HG02840 (cell line): ENCODE data around the gene DCUN1D2.
"Not testable (repeated sequence)": the region's sequence is repeated elsewhere in the genome, so short reads cannot be mapped to it uniquely, and the experiment has no call there.

Experiments used
- ATAC-seq: cut with Tn5 transposase; IDR thresholded peaks from one replicate; pipeline ENCODE4 v1.9.1; 2021; ENCODE audit warnings: mild to moderate bottlenecking, moderate library complexity, moderate number of reproducible peaks; ENCODE audit not compliant: unreplicated experiment, low FRiP score

Gene DCUN1D2

GRCh38 chr13:113490496-113491417 is at the start of gene DCUN1D2:
TSS of gene DCUN1D2 (minus strand) at chr13:113490711. CDS start at chr13:113490669, 42 bp downstream.
- ATAC-seq: peak; percentile 83

DNA sequence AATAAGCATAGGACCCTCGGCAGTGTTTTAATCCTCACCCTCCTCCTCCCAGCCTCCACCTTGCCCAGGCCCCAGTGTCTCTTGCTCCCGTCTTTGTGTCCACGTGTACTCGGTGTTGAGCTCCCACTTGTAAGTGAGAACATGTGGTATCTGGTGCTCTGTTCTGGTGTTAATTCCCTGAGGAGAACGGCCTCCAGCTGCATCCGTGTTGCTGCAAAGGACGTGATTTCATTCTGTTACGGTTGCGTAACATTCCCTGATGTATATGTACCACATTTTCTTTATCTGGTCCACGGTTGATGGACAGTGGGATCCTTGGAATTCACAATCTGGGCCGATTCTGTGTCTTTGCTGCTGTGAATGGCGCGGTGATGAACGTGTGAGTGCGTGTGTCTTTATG is 49.3 kb upstream of the DCUN1D2 start:
- ATAC-seq: no peak

DNA sequence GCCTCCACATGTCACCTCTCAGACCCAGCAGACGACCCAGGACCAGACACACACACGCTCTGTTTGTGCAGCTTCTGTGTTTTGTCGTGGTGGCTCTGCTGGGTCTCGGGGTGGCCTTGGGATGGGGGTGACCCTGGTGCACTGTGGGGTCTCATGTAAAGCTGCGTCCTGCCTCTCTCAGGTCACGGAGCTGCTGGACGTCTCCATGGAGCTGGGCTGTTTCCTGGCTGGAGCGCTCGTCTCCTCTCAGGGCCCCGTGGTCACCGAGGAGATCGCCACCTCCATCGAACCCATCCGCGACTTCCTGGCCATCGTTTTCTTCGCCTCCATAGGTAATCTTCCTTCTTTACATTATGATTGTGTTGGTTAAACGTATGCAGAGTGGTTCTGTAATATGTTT is 48.7 kb upstream of the DCUN1D2 start:
- no peak for ATAC-seq

DNA sequence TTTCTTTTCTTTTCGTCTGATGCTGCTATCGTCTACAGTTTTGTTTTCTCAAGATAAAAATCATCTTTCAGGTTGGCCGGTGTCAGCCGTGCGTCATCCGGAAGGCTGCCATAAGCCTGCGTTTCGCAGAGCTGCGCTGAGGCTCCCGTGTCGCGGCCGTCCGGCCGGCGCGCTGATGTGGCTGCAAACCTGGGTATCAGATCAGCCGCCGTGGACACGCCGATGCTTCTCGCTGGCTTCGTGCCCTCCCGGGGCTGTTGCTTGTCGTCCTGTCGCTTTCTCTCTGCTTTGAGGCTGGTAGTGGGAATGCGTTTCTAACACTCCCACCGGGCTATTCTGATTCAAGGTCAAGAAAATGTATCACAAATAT is 48.2 kb upstream of the DCUN1D2 start:
- no peak for ATAC-seq

DNA sequence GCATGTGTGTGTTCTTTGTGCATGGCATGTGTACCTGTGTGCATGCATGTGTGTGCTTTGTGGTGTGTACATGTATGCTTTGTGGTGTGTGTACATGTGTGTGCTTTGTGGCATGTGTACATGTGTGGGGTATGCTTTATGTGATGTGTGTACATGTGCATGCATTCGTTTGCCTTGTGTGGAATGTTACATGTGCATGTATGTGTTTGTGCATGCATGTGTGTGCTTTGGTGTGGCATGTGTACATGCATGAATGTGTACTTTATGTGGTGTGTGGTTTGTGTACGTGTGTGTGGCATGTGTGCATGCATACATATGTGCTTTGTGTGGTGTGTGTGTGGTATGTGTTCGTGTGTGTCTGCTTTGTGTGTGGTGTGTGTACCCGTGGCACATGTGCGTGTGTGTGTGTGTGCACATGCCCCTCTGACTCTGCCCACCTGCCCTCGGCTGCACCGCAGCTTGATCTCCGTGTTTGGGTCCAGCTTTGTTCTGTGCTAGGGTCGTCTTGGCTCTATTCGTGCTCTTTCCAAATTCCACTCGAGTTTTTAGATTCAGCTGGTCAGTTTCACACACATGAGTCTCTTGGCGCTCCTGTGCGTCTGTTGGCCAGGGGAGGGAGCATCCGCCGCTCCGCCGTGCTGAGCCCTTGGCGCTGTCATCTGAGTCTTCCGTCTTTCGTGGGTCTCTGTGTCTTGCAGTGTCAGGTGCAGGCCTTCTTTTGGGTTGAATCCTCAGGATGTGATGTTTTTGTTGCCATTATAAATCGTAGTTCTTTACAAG is 47.6 kb upstream of the DCUN1D2 start:
- no peak for ATAC-seq

DNA sequence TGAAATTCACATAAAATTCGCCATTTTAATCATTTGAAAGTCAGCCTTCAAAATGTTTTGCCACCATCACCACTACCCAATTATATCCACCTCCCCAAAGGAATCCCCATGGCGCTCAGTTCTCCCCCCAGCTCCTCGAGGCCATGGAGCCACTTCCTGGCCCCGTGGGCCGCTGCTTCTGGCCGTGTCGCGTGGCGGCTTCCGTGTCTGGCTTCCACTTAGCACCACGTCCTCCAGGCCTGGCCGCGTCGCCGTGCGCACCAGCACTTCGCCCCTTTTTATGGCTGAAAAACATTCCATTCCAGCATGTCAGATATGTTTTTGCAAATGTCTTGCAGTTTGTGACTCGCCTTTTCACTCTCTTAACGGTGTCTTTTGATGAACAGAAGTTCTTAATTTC is 46.7 kb upstream of the DCUN1D2 start:
- ATAC-seq: no peak

- ATAC-seq: no peak
Observed at GRCh38 chr13:113536461-113537110, 46.1 kb upstream of the DCUN1D2 start.

DNA sequence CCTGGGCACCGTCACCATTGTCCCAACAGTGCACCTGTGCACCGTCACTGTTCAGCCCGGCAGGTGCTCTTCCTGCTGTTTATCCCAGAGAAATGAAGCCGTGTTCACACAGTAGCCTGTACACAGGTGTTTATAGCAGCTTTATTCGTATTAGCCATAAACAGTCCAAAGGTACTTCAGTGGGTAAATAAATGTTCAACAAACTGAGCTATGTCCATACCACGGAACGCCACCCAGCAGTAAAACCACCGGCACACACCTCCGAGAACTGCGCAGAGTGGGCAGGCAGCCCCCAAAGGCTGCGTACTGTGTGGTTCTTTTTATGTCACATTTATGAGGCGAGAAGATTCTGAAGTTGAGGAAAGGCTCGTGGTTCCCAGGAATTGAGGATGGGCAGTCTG is 44.9 kb upstream of the DCUN1D2 start:
- ATAC-seq: no peak

- ATAC-seq: no peak
Observed at GRCh38 chr13:113534236-113534860, 43.8 kb upstream of the DCUN1D2 start.

DNA sequence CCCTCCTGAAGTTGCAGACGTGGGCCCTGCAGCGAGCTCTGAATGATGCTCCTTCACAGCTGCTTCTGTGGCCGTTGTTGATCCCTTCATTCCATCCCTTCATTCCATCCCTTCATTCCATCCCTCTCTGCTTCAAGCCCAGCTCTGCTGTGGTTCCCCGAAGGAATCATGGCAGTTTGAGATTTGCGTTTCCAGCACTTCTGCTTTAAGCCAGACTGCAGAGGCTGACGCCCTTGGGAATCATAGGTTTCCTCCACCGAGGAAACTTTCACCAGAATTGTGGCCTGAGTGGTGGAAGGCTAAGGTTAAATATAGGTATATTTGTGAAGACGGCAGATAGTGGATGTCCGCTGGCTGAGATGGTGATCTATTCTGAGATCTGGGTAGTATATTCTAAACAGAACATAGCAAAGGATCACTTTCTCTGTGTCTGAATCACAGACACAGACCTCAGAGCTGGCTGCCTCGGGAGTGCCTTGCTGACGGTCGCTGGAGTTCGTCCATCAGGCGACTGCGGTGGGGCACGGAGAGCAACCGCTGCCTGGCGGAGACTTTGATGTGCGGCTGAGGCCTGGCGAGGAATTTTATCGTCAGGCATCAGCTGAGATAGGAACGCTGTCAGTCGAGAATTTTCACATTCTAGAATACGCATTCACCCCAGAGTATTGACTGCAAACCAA is 42.8 kb upstream of the DCUN1D2 start:
- ATAC-seq: no peak

DNA sequence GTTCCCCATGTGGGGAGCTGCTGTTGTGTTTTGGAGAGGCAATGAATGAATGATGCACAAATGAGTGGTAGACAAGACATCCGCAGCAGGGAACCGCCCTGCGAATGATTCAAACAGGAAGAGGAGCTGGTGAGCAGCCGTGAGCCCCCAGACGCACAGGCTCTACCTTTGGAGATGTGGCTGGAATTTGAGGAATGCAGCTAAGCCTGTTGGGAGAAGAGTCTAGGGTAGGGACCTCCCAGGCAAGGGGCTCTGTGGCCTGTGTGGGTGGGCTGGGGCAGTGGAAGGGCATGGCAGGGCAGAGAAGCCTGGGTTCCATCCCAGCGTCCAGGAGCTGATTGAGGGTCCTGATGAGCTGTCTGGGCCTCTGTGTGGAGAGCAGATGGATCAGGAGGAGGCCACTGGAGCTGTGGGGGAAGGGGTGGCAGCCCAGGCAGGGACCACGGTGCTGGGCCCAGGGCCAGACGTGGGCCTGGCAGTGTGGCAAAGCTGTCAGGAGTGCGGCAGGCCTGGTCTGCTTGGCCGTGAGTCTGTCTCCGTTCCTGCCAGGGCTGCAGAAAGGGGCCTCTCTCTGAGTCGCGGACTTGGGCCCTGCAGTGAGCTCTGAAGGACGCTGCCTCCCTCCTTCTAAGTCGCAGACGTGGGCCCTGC is 41.8 kb upstream of the DCUN1D2 start:
- no peak for ATAC-seq

DNA sequence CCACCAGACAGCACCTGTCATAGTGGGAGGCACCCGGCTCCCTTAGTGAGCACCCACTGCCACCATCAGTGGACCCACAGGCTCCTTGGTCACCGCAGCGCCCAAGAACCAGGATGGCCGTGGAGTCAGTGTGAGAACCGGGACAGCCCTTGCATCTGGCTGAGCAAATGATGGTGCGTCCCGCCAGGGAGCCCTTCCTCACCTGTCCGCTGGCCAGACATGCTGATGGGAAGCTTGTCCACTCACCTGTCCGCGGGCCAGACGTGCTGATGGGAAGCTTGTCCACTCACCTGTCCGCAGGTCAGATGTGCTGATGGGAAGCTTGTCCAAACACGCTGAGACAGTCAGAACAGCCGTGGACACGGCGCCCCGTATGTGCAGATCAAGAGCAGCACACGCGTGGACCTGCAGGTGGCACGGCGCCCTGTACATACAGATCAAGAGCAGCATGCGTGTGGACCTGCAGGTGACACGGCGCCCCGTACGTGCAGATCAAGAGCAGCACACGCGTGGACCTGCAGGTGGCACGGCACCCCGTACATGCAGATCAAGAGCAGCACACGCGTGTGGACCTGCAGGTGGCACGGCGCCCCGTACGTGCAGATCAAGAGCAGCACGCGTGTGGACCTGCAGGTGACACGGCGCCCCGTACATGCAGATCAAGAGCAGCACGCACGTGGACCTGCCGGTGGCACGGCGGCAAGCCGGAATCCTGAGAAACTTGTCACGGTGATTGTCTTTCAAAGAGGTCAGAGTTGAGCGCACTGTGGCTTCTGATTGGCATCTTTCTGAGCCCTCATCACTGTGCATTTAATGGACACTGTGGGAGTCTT is 40.7 kb upstream of the DCUN1D2 start:
- no peak for ATAC-seq

GRCh38 chr13:113528813-113529180 is 38.3 kb upstream of the DCUN1D2 start:
- no peak for ATAC-seq

GRCh38 chr13:113528101-113528812 is 37.7 kb upstream of the DCUN1D2 start:
- ATAC-seq: no peak

DNA sequence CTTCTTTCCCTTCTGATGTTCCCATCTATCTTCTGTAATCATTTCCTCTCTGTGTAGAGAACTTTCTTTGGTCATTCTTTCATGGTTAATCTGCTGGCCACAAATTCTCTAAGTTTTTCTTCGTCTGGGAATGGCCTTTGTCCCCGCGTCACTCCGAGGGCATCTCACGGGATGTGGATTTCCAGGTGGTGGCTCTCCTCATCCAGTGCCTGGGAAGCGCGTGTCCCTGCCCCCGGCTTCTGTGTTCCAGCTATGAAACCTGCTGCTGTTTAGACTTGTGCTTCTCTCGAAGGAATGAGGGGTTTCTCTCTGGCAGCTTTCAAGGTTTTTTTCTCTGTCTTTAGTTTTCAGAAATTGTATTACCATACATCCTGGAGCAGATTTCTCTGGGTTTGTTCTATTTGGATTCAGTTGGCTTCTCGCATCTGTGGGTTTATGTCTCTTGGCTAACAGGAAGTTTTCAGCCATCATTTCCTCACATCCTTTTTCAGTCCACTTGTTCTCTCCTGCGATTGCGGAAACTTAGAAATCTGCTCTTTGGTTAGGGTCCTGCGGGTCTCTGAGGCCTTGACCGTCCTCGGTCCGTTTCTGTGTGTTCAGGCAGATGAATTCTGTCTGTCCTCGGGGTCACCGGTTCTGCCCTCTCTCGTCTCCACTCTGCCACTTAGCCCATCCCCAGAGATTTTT is 36.9 kb upstream of the DCUN1D2 start:
- ATAC-seq: no peak

GRCh38 chr13:113526466-113527220 is 36.1 kb upstream of the DCUN1D2 start:
- no peak for ATAC-seq

GRCh38 chr13:113522438-113522837 is 31.9 kb upstream of the DCUN1D2 start:
- not testable (repeated sequence) for ATAC-seq
